ENCODE results near the gene EXOC6B. TPM values are rescaled to one million over a fixed set of nuclear protein-coding genes. Genes with fewer than 3 reads are reported as not detected.

The EXOC6B gene
- total RNA-seq, 1 donor from 2014 or later, result 8.4 TPM

- H3K27ac Mint-ChIP-seq, result no peak overlapping the region
- peaks cover 8% of the 10 kb centered on the region for H3K36me3 Mint-ChIP-seq (ENCODE audit: low read depth)
- DNase-seq, result no peak
- intact Hi-C loops (cut with micrococcal nuclease), result no loop called here
- H3K9me3 Mint-ChIP-seq, result no peaks in the 10 kb centered on the region
- H3K4me1 Mint-ChIP-seq, result peaks cover 23% of the 10 kb centered on the region
- peaks cover 4% of the 10 kb centered on the region for H3K27me3 Mint-ChIP-seq
- no peak overlapping the region for H3K4me3 Mint-ChIP-seq
These were observed 3.0 kb downstream of the EXOC6B start for GRCh38 chr2:72822794-72823193.

GRCh38 chr2:72821983-72822382, 3.9 kb downstream of the EXOC6B start:
- H3K36me3 Mint-ChIP-seq (ENCODE audit: low read depth), result peaks cover 8% of the 10 kb centered on the region
- H3K4me1 Mint-ChIP-seq, result peaks cover 23% of the 10 kb centered on the region
- DNase-seq, result no peak
- H3K4me3 Mint-ChIP-seq, result no peak overlapping the region
- H3K9me3 Mint-ChIP-seq, result no peaks in the 10 kb centered on the region
- H3K27me3 Mint-ChIP-seq, result peaks cover 4% of the 10 kb centered on the region
- intact Hi-C loops (cut with micrococcal nuclease), result no loop called here
- H3K27ac Mint-ChIP-seq, result no peak overlapping the region

GRCh38 chr2:72821118-72821517, 4.7 kb downstream of the EXOC6B start:
- intact Hi-C loops (cut with micrococcal nuclease), result no loop called here
- Mint-ChIP-seq H3K9me3 (no peaks in the 10 kb centered on the region), H3K4me1 (peaks cover 23% of the 10 kb centered on the region), H3K27ac (no peak overlapping the region), H3K27me3 (peaks cover 4% of the 10 kb centered on the region), H3K36me3 (ENCODE audit: low read depth) (peaks cover 8% of the 10 kb centered on the region), H3K4me3 (no peak overlapping the region)
- no peak for DNase-seq

- Mint-ChIP-seq H3K9me3 (no peaks in the 10 kb centered on the region), H3K27me3 (peaks cover 3% of the 10 kb centered on the region), H3K4me3 (no peak overlapping the region), H3K36me3 (ENCODE audit: low read depth) (peaks cover 7% of the 10 kb centered on the region), H3K27ac (no peak overlapping the region), H3K4me1 (peaks cover 12% of the 10 kb centered on the region)
- intact Hi-C loops (cut with micrococcal nuclease), result no loop called here
- no peak for DNase-seq
These were observed 6.3 kb downstream of the EXOC6B start for GRCh38 chr2:72819501-72819900.

- H3K4me1 Mint-ChIP-seq, result peaks cover 2% of the 10 kb centered on the region
- no peak for DNase-seq
- H3K27ac Mint-ChIP-seq, result no peak overlapping the region
- no peak overlapping the region for H3K4me3 Mint-ChIP-seq
- no peaks in the 10 kb centered on the region for H3K9me3 Mint-ChIP-seq
- H3K36me3 Mint-ChIP-seq (ENCODE audit: low read depth), result no peaks in the 10 kb centered on the region
- no peaks in the 10 kb centered on the region for H3K27me3 Mint-ChIP-seq
- intact Hi-C loops (cut with micrococcal nuclease), result no loop called here
These were observed 10.1 kb downstream of the EXOC6B start for GRCh38 chr2:72815655-72816278.

- H3K27ac Mint-ChIP-seq, result no peak overlapping the region
- no peak overlapping the region for H3K4me3 Mint-ChIP-seq
- H3K9me3 Mint-ChIP-seq, result peaks cover 8% of the 10 kb centered on the region
- intact Hi-C loops (cut with micrococcal nuclease), result no loop called here
- peaks cover 2% of the 10 kb centered on the region for H3K4me1 Mint-ChIP-seq
- no peaks in the 10 kb centered on the region for H3K27me3 Mint-ChIP-seq
- DNase-seq, result no peak
- H3K36me3 Mint-ChIP-seq (ENCODE audit: low read depth), result peaks cover 7% of the 10 kb centered on the region
These were observed 12.0 kb downstream of the EXOC6B start for GRCh38 chr2:72813841-72814240.

GRCh38 chr2:72810165-72810564, 15.7 kb downstream of the EXOC6B start:
- H3K27me3 Mint-ChIP-seq, result no peaks in the 10 kb centered on the region
- DNase-seq, result no peak
- peaks cover 2% of the 10 kb centered on the region for H3K4me1 Mint-ChIP-seq
- no peak overlapping the region for H3K4me3 Mint-ChIP-seq
- peaks cover 8% of the 10 kb centered on the region for H3K9me3 Mint-ChIP-seq
- intact Hi-C loops (cut with micrococcal nuclease), result no loop called here
- peaks cover 7% of the 10 kb centered on the region for H3K36me3 Mint-ChIP-seq (ENCODE audit: low read depth)
- no peak overlapping the region for H3K27ac Mint-ChIP-seq

- no peak overlapping the region for H3K4me3 Mint-ChIP-seq
- intact Hi-C loops (cut with micrococcal nuclease), result no loop called here
- peaks cover 8% of the 10 kb centered on the region for H3K9me3 Mint-ChIP-seq
- H3K36me3 Mint-ChIP-seq (ENCODE audit: low read depth), result peaks cover 7% of the 10 kb centered on the region
- H3K27ac Mint-ChIP-seq, result no peak overlapping the region
- peaks cover 2% of the 10 kb centered on the region for H3K4me1 Mint-ChIP-seq
- no peaks in the 10 kb centered on the region for H3K27me3 Mint-ChIP-seq
- DNase-seq, result no peak
These were observed 16.7 kb downstream of the EXOC6B start for GRCh38 chr2:72809095-72809494.

GRCh38 chr2:72806280-72806945, 19.4 kb downstream of the EXOC6B start:
- no peak overlapping the region for H3K27ac Mint-ChIP-seq
- H3K36me3 Mint-ChIP-seq (ENCODE audit: low read depth), result peaks cover 7% of the 10 kb centered on the region
- no peaks in the 10 kb centered on the region for H3K4me1 Mint-ChIP-seq
- H3K4me3 Mint-ChIP-seq, result no peak overlapping the region
- peaks cover 8% of the 10 kb centered on the region for H3K9me3 Mint-ChIP-seq
- DNase-seq, result no peak
- no peaks in the 10 kb centered on the region for H3K27me3 Mint-ChIP-seq
- intact Hi-C loops (cut with micrococcal nuclease), result no loop called here

- no peaks in the 10 kb centered on the region for H3K27me3 Mint-ChIP-seq
- intact Hi-C loops (cut with micrococcal nuclease), result no loop called here
- no peak overlapping the region for H3K27ac Mint-ChIP-seq
- DNase-seq, result no peak
- no peak overlapping the region for H3K4me3 Mint-ChIP-seq
- H3K4me1 Mint-ChIP-seq, result no peaks in the 10 kb centered on the region
- H3K36me3 Mint-ChIP-seq (ENCODE audit: low read depth), result no peaks in the 10 kb centered on the region
- no peaks in the 10 kb centered on the region for H3K9me3 Mint-ChIP-seq
These were observed 22.1 kb downstream of the EXOC6B start for GRCh38 chr2:72803626-72804320.

- Mint-ChIP-seq H3K4me1 (no peaks in the 10 kb centered on the region), H3K9me3 (no peaks in the 10 kb centered on the region), H3K4me3 (no peak overlapping the region), H3K27me3 (no peaks in the 10 kb centered on the region), H3K27ac (no peak overlapping the region), H3K36me3 (ENCODE audit: low read depth) (no peaks in the 10 kb centered on the region)
- intact Hi-C loops (cut with micrococcal nuclease), result no loop called here
- DNase-seq, result no peak
These were observed 22.7 kb downstream of the EXOC6B start for GRCh38 chr2:72803151-72803550.

- intact Hi-C loops (cut with micrococcal nuclease), result no loop called here
- no peaks in the 10 kb centered on the region for H3K27me3 Mint-ChIP-seq
- no peak overlapping the region for H3K4me3 Mint-ChIP-seq
- no peak overlapping the region for H3K27ac Mint-ChIP-seq
- H3K4me1 Mint-ChIP-seq, result no peaks in the 10 kb centered on the region
- DNase-seq, result no peak
- H3K36me3 Mint-ChIP-seq (ENCODE audit: low read depth), result no peaks in the 10 kb centered on the region
- no peaks in the 10 kb centered on the region for H3K9me3 Mint-ChIP-seq
These were observed 25.3 kb downstream of the EXOC6B start for GRCh38 chr2:72800492-72800891.

GRCh38 chr2:72797740-72798139, 28.1 kb downstream of the EXOC6B start:
- intact Hi-C loops (cut with micrococcal nuclease), result no loop called here
- no peaks in the 10 kb centered on the region for H3K9me3 Mint-ChIP-seq

GRCh38 chr2:72796766-72797165, 29.1 kb downstream of the EXOC6B start:
- intact Hi-C loops (cut with micrococcal nuclease), result no loop called here
- Mint-ChIP-seq H3K4me1 (peaks cover 6% of the 10 kb centered on the region), H3K36me3 (ENCODE audit: low read depth) (no peaks in the 10 kb centered on the region), H3K4me3 (no peak overlapping the region), H3K27me3 (no peaks in the 10 kb centered on the region), H3K27ac (no peak overlapping the region), H3K9me3 (no peaks in the 10 kb centered on the region)
- DNase-seq, result no peak

More at GRCh38 chr2:72797740-72798139, 28.1 kb downstream of the EXOC6B start:
- no peak overlapping the region for H3K27ac Mint-ChIP-seq
- H3K36me3 Mint-ChIP-seq (ENCODE audit: low read depth), result no peaks in the 10 kb centered on the region
- no peaks in the 10 kb centered on the region for H3K27me3 Mint-ChIP-seq
- H3K4me3 Mint-ChIP-seq, result no peak overlapping the region
- DNase-seq, result no peak
- H3K4me1 Mint-ChIP-seq, result peaks cover 6% of the 10 kb centered on the region
